Cardiac muscle cell (in vitro differentiated cells and primary cell): ENCODE results near the gene UHRF2. TPM values are rescaled to one million over a fixed set of nuclear protein-coding genes. Genes with fewer than 3 reads are reported as not detected.

Experiments
- DNase-seq, 2 donors: peaks; one replicate each; pipeline versions ENCODE4 v3.0.0 to v3.0.0-alpha.2; 2010 to 2017; ENCODE audit warnings: low read depth in 1 of 2, low spot score in 1 of 2
- H3K27ac ChIP-seq: fragments of 200-600 bp; sonication (generic); 2 replicates; pipeline ENCODE4 v1.5.1; 2016
- H3K27me3 ChIP-seq: fragments of 200-600 bp; sonication (generic); 2 replicates; pipeline ENCODE4 v1.6.0; 2016; ENCODE audit warnings: control low read depth
- H3K36me3 ChIP-seq: fragments of 200-600 bp; sonication (generic); 2 replicates; pipeline ENCODE4 v1.5.1; 2016; ENCODE audit warnings: control low read depth
- H3K4me1 ChIP-seq: fragments of 200-600 bp; sonication (generic); 2 replicates; pipeline ENCODE4 v1.8.1; 2017; ENCODE audit warnings: low read depth, mild to moderate bottlenecking, mixed run types
- H3K4me3 ChIP-seq: fragments of 200-600 bp; sonication (generic); 2 replicates; pipeline ENCODE4 v1.5.1; 2016; ENCODE audit warnings: mild to moderate bottlenecking
- H3K9me3 ChIP-seq: fragments of 200-600 bp; sonication (generic); 2 replicates; pipeline ENCODE4 v1.5.1; 2017; ENCODE audit warnings: low read depth, mild to moderate bottlenecking, control low read depth
- polyA plus RNA-seq: library from polyadenylated mRNA; unstranded; fragments of >200 nt; fragmentation: Nextera tagmentation; extraction: Ambion mirVana; gene quantifications from 2 replicates; pipeline ENCODE4 v1.2.1, GENCODE V29; 2016
- total RNA-seq: library from RNA; depleted of rRNA; stranded (reverse); fragments of >200 nt; gene quantifications from 2 replicates; pipeline ENCODE4 v1.2.3, GENCODE V29; 2016
- TF ChIP-seq, protein P1 (sequence below): IDR thresholded peaks from 2 replicates; pipeline ENCODE4 v1.5.1; 2012; ENCODE audit warnings: low read depth, mild to moderate bottlenecking, low read length

UHRF2 gene
- total and polyA plus RNA-seq, 2 experiments from 2014 or later = 18.1 to 38.6 TPM

DNA sequence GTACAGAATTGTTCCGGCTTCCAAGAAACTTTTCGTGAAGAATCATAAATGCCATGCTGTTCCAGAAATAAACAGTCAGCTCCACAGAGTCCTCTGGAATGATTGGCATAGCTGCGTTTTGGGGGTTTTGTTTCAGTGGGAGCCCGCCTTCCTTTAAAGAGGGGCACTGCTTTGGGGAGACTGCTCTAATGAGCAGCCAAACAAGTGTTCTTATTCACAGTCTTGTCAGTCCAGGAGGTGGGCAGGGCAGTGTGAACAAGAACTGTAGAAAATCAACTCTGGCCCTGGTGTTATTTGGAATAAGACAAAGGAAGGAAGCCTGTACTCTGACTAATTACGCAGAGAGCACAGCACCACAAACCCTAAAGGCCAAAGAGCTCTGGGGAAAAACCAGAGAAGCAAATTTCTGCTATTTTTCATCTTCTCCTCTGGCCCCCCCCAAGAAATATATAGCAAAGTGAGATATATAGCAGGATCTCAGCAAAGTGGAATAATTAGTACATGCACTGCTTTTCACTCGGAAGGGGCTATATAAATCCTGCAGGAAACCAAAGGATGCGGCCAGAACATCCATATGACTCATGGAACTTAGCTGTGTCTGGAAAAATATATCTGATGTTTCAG, 139.6 kb downstream of the UHRF2 start:
- Histone ChIP-seq H3K27ac (no peak overlapping the region), H3K4me1 (no peaks in the 10 kb centered on the region), H3K36me3 (no peaks in the 10 kb centered on the region), H3K4me3 (no peak overlapping the region), H3K27me3 (no peaks in the 10 kb centered on the region), H3K9me3 (no peaks in the 10 kb centered on the region)
- TF ChIP-seq, protein P1, sequence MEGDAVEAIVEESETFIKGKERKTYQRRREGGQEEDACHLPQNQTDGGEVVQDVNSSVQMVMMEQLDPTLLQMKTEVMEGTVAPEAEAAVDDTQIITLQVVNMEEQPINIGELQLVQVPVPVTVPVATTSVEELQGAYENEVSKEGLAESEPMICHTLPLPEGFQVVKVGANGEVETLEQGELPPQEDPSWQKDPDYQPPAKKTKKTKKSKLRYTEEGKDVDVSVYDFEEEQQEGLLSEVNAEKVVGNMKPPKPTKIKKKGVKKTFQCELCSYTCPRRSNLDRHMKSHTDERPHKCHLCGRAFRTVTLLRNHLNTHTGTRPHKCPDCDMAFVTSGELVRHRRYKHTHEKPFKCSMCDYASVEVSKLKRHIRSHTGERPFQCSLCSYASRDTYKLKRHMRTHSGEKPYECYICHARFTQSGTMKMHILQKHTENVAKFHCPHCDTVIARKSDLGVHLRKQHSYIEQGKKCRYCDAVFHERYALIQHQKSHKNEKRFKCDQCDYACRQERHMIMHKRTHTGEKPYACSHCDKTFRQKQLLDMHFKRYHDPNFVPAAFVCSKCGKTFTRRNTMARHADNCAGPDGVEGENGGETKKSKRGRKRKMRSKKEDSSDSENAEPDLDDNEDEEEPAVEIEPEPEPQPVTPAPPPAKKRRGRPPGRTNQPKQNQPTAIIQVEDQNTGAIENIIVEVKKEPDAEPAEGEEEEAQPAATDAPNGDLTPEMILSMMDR = no peak
- peak in 1 of 2 donors; percentile 41 for DNase-seq

GRCh38 chr9:6553866-6554265, 140.9 kb downstream of the UHRF2 start:
- no peak overlapping the region for H3K27ac ChIP-seq
- H3K36me3 ChIP-seq = no peaks in the 10 kb centered on the region
- H3K4me3 ChIP-seq = no peak overlapping the region
- no peaks in the 10 kb centered on the region for H3K9me3 ChIP-seq
- H3K27me3 ChIP-seq = no peaks in the 10 kb centered on the region
- no peaks in the 10 kb centered on the region for H3K4me1 ChIP-seq
- TF ChIP-seq, protein P1 = no peak
- no peak for DNase-seq

Other genes with a start within 250 kb of the UHRF2 start
- not detected in 2 replicates for gene IL33, start 197.4 kb upstream of the UHRF2 start, total RNA-seq
- gene IL33, start 197.4 kb upstream of the UHRF2 start, polyA plus RNA-seq = not detected in 2 replicates
- not detected in 2 replicates for gene TPD52L3, start 84.8 kb upstream of the UHRF2 start, total RNA-seq
- gene TPD52L3, start 84.8 kb upstream of the UHRF2 start, polyA plus RNA-seq = not detected in 2 replicates
- gene GLDC, start 232.5 kb downstream of the UHRF2 start, total RNA-seq = 0.98 and 3.3 TPM in 2 replicates
- 1.5 and 5.9 TPM in 2 replicates for gene GLDC, start 232.5 kb downstream of the UHRF2 start, polyA plus RNA-seq